K562 (cell line): ENCODE results near the gene LMO7. TPM values are rescaled to one million over a fixed set of nuclear protein-coding genes. Genes with fewer than 3 reads are reported as not detected.

Experiments
- ATAC-seq: fragments of 200-7000 bp; cut with Tn5 transposase; 3 replicates; pipeline ENCODE4 v1.9.1; 2020; ENCODE audit warnings: moderate library complexity
- BruUV-seq: library from RNA; stranded (reverse); fragments of 400-500 nt; replicated peaks from 2 replicates; lab custom pipeline; 2021; lab: Mats Ljungman, UMichigan
- CTCF ChIA-PET: fragments of 300-600 bp; formaldehyde crosslinking; extraction: SDS; loops from one replicate; lab custom pipeline; 2021; ENCODE audit warnings: low intra/inter-chr PET ratio; lab: Yijun Ruan, JAX
- POLR2A ChIA-PET: fragments of 300-600, 350-650 bp; sonication (Branson Sonifier 250); formaldehyde crosslinking; extraction: SDS; loops from one replicate; lab custom pipeline; 2021; ENCODE audit warnings: antibody characterized with exemption, inconsistent platforms; lab: Yijun Ruan, JAX
- DNase-seq, 4 experiments: peaks; one replicate each; pipeline versions ENCODE4 v3.0.0 to v3.0.0-alpha.2; 2011 to 2018; ENCODE audit warnings: low spot score in 3 of 4, mixed read lengths in 3 of 4; ENCODE audit errors: extremely low read depth in 1 of 4
- FAIRE-seq: peaks from 2 replicates; lab custom pipeline; 2011; peaks lifted over from hg19 to GRCh38; lab: Jason Lieb, UNC
- H2AFZ ChIP-seq: 2 replicates; pipeline ENCODE4 v1.6.0; 2011; ENCODE audit warnings: low read depth, low read length, control low read depth, inconsistent platforms
- H3K27ac ChIP-seq: fragments of 200-600 bp; 3 replicates; pipeline ENCODE4 v1.8.0; 2011; ENCODE audit warnings: low read depth, mild to moderate bottlenecking, control low read depth, inconsistent platforms, low read length, moderate library complexity, mixed read lengths; ENCODE audit errors: extremely low read depth
- H3K27me3 ChIP-seq, 2 experiments: fragments of 300-600 bp in 1 of 2; 2 replicates in 1 of 2; 3 replicates in 1 of 2; pipeline versions ENCODE4 v1.6.0 to v1.8.0; 2011; ENCODE audit warnings: inconsistent platforms in 2 of 2, low read length in 2 of 2, mild to moderate bottlenecking in 1 of 2, mixed read lengths in 1 of 2, moderate library complexity in 1 of 2; ENCODE audit not compliant: control insufficient read depth in 2 of 2, insufficient read depth in 2 of 2
- H3K36me3 ChIP-seq: fragments of 300-600 bp; 3 replicates; pipeline ENCODE4 v1.8.0; 2011; ENCODE audit warnings: mild to moderate bottlenecking, low read length, inconsistent platforms; ENCODE audit not compliant: control insufficient read depth, insufficient read depth
- H3K4me1 ChIP-seq, 2 experiments: fragments of 200-600 bp in 1 of 2; replicated peaks in 1 of 2; 2 replicates in 1 of 2; 3 replicates in 1 of 2; pipeline versions ENCODE4 v1.5.1 to v1.8.0; 2011; ENCODE audit warnings: inconsistent platforms in 2 of 2, low read length in 2 of 2, mild to moderate bottlenecking in 1 of 2, mixed read lengths in 1 of 2, moderate library complexity in 1 of 2; ENCODE audit not compliant: control insufficient read depth in 2 of 2, insufficient read depth in 2 of 2
- H3K4me2 ChIP-seq: 2 replicates; pipeline ENCODE4 v1.6.1; 2011; ENCODE audit warnings: low read length, control low read depth, inconsistent platforms, mixed read lengths; ENCODE audit not compliant: insufficient read depth
- H3K4me3 ChIP-seq: fragments of 200-600 bp; sonication (generic), shearing (Covaris generic); 2 replicates; pipeline ENCODE4 v1.5.1; 2016; ENCODE audit warnings: control low read depth, inconsistent platforms
- H3K79me2 ChIP-seq: fragments of 200-600 bp; 3 replicates; pipeline ENCODE4 v1.8.0; 2011; ENCODE audit warnings: low read length, inconsistent platforms; ENCODE audit not compliant: control insufficient read depth, insufficient read depth
- H3K9ac ChIP-seq, 2 experiments: 2 replicates each; pipeline versions ENCODE4 v1.6.0 to v1.6.1; 2011; ENCODE audit warnings: low read depth in 2 of 2, low read length in 2 of 2, control low read depth in 1 of 2, inconsistent platforms in 1 of 2, mild to moderate bottlenecking in 1 of 2, mixed read lengths in 1 of 2; ENCODE audit not compliant: insufficient read depth in 1 of 2
- H3K9me1 ChIP-seq: one replicate; pipeline ENCODE4 v1.6.0; 2011; ENCODE audit warnings: inconsistent platforms, mild to moderate bottlenecking, low read length, moderate library complexity; ENCODE audit not compliant: control insufficient read depth, insufficient read depth
- H3K9me3 ChIP-seq: replicated peaks from 2 replicates; pipeline ENCODE4 v1.5.1; 2011; ENCODE audit warnings: low read depth, low read length, inconsistent platforms; ENCODE audit not compliant: control insufficient read depth, insufficient read depth
- H4K20me1 ChIP-seq: replicated peaks from 2 replicates; pipeline ENCODE4 v1.6.1; 2011; ENCODE audit warnings: low read length, inconsistent platforms, mixed read lengths; ENCODE audit not compliant: control insufficient read depth, insufficient read depth
- CSDE1 ChIP-seq, 2 experiments: fragments of 450-650 bp; IDR thresholded peaks; 2 replicates each; pipeline ENCODE4 v1.6.1; 2016; ENCODE audit warnings: mild to moderate bottlenecking in 1 of 2
- DPF2 ChIP-seq: fragments of 450-650 bp; IDR thresholded peaks from 2 replicates; pipeline ENCODE4 v1.6.1; 2016
- L3MBTL2 ChIP-seq: fragments of 450-650 bp; IDR thresholded peaks from 2 replicates; pipeline ENCODE4 v1.6.1; 2016; ENCODE audit warnings: mild to moderate bottlenecking, moderate library complexity
- MAFG ChIP-seq: fragments of 450-650 bp; conservative IDR thresholded peaks from 2 replicates; pipeline ENCODE4 v1.6.1; 2016; ENCODE audit warnings: missing genetic modification characterization, missing compliant biosample characterization
- NRF1 ChIP-seq, 2 experiments: fragments of 450-650 bp; IDR thresholded peaks in 1 of 2; conservative IDR thresholded peaks in 1 of 2; 2 replicates each; pipeline ENCODE4 v1.6.1; 2014; ENCODE audit warnings: mild to moderate bottlenecking in 2 of 2
- RAD51 ChIP-seq: fragments of 450-650 bp; IDR thresholded peaks from 2 replicates; pipeline ENCODE4 v1.7.1; 2016; ENCODE audit warnings: low read depth, mild to moderate bottlenecking, borderline replicate concordance
- SPI1 ChIP-seq: IDR thresholded peaks from 2 replicates; pipeline ENCODE4 v1.6.1; 2011; ENCODE audit warnings: low read depth, low read length, control low read depth, borderline replicate concordance
- TOE1 ChIP-seq, 2 experiments: fragments of 450-650 bp in 1 of 2; sonication (generic) in 1 of 2; formaldehyde crosslinking in 1 of 2; IDR thresholded peaks; 2 replicates each; pipeline versions ENCODE4 v1.7.1 to v1.8.0; 2016 to 2022; ENCODE audit warnings: borderline replicate concordance in 2 of 2, mild to moderate bottlenecking in 2 of 2, antibody characterized with exemption in 1 of 2, inconsistent platforms in 1 of 2, low read depth in 1 of 2, missing genetic modification reagents in 1 of 2, moderate library complexity in 1 of 2
- WGBS: fragments of 100-300 bp; shearing (Covaris generic); methylation state at CpG from one replicate; pipeline ENCODE4 v1.1.6; 2016; ENCODE audit warnings: low coverage, mixed read lengths; ENCODE audit not compliant: insufficient coverage; ENCODE audit errors: missing lambda C conversion rate; 5-methylcytosine and 5-hydroxymethylcytosine counted together
- in situ Hi-C: fragments of 300-500 bp; cut with MboI; formaldehyde crosslinking; loops from 4 replicates; pipeline ENCODE4 v1.15.0; 2018; ENCODE audit warnings: inconsistent platforms, mixed read lengths
- intact Hi-C: fragments of 100-400 bp; cut with micrococcal nuclease; formaldehyde crosslinking; loops from 2 replicates; pipeline ENCODE4 v1.14.2; 2022
- polyA plus RNA-seq, 8 experiments: library from polyadenylated mRNA; depleted of rRNA in 4 of 8; stranded (reverse) in 5 of 8; unstranded in 3 of 8; fragments of >200 nt; fragmentation: Nextera tagmentation in 2 of 8; fragmentation: Illumina TruSeq in 1 of 8; extraction: Ambion mirVana in 2 of 8; extraction: Trizol in 1 of 8; gene quantifications; 2 replicates each; pipeline versions ENCODE4 v1.2.1 to v1.2.3, GENCODE V29; 2011 to 2014; ENCODE audit warnings: inconsistent platforms in 1 of 8, missing spikeins in 1 of 8
- total RNA-seq, 7 experiments: library from RNA; depleted of rRNA in 6 of 7; stranded (reverse); fragments of >200 nt in 6 of 7; fragmentation: Illumina TruSeq in 2 of 7; extraction: Trizol in 2 of 7; gene quantifications; 2 replicates each; pipeline versions ENCODE4 v1.2.1 to v1.2.3, GENCODE V29; 2011 to 2021; ENCODE audit warnings: low replicate concordance in 1 of 7
- TF ChIP-seq, protein P1 (sequence below): fragments of 200-800 bp; sonication (Bioruptor generic); IDR thresholded peaks from 2 replicates; pipeline ENCODE4 v1.6.1; 2017; ENCODE audit warnings: missing genetic modification characterization, missing compliant biosample characterization
- TF ChIP-seq, protein P2 (sequence below): sonication (generic); formaldehyde crosslinking; IDR thresholded peaks from 2 replicates; pipeline ENCODE4 v1.5.0; 2020; ENCODE audit warnings: missing genetic modification reagents
- TF ChIP-seq, protein P3 (sequence below): fragments of 450-650 bp; formaldehyde crosslinking; IDR thresholded peaks from 2 replicates; pipeline ENCODE4 v1.4.0; 2020; ENCODE audit warnings: mild to moderate bottlenecking, mixed read lengths

The LMO7 gene
- total and polyA plus RNA-seq, 9 of the 15 experiments (the other 6 are each of a cell fraction or from before 2014, with no cell fraction given) = 0.42 to 4.3 (median 1.7) TPM

DNA sequence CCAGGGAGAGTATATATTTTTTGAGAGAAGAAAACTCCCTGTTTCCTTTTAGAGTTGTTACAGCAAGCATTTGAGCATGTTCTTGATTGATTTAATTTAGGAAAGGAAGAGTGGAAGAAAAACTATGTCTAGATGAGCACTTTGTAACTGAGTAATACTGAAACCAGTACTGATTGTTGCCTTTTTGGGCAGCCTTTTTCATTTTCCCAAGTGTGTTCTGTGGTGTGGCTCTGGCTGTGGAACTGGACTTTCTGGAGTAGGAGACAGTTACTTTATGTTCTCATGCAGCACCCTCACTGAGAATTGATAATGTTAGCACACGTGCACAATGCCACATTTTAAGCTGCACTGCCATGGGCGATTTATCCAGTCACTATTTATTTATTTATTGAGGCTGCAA, 211.5 kb downstream of the LMO7 start:
- Histone ChIP-seq H3K9me3 (no peaks in the 10 kb centered on the region), H3K9ac (no peak overlapping the region), H2AFZ (no peak overlapping the region), H3K4me2 (no peak overlapping the region), H3K36me3 (no peaks in the 10 kb centered on the region), H3K9me1 (no peaks in the 10 kb centered on the region), H3K27ac (no peak overlapping the region), H3K4me1 (no peaks in the 10 kb centered on the region), H4K20me1 (no peaks in the 10 kb centered on the region), H3K79me2 (no peaks in the 10 kb centered on the region), H3K27me3 (no peaks in the 10 kb centered on the region), H3K4me3 (no peak overlapping the region)
- CTCF ChIA-PET = no interaction called here
- no TSS peak for BruUV-seq
- intact Hi-C loops = no loop called here
- FAIRE-seq (no peak), ATAC-seq (no peak), DNase-seq (no peak)
- 0% methylated on average over 2 of the region's 2 CpGs for WGBS
- in situ Hi-C loops = no loop called here
- TF ChIP-seq MAFG (tag) (no peak), DPF2 (no peak)
- TF ChIP-seq, protein P1, sequence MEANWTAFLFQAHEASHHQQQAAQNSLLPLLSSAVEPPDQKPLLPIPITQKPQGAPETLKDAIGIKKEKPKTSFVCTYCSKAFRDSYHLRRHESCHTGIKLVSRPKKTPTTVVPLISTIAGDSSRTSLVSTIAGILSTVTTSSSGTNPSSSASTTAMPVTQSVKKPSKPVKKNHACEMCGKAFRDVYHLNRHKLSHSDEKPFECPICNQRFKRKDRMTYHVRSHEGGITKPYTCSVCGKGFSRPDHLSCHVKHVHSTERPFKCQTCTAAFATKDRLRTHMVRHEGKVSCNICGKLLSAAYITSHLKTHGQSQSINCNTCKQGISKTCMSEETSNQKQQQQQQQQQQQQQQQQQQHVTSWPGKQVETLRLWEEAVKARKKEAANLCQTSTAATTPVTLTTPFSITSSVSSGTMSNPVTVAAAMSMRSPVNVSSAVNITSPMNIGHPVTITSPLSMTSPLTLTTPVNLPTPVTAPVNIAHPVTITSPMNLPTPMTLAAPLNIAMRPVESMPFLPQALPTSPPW (CRISPR knock-in tag) = no peak
- POLR2A ChIA-PET = no interaction called here

DNA sequence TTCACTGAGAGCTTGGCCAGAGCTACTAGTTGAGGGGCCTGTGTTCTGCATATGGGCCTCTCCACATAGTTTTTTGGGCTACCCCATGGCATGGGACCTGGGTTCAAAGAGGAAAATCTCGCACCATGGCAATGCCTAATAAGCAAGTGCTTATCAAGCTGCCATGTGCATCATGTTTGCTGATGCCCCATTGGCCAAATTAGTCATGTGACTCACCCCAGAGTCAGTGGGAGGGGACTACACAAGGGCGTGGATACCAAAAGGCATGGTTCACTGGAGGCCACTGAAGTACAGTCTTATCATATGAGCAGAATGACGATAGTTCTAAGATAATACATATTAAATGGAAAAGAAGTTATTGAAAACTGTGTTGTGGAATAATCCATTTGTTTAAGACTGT, 214.8 kb downstream of the LMO7 start:
- 9% methylated on average over 3 of the region's 3 CpGs for WGBS
- Histone ChIP-seq H3K9me1 (no peaks in the 10 kb centered on the region), H3K4me2 (no peak overlapping the region), H2AFZ (no peak overlapping the region), H3K9ac (no peak overlapping the region), H3K4me1 (no peaks in the 10 kb centered on the region), H3K36me3 (no peaks in the 10 kb centered on the region), H3K27ac (no peak overlapping the region), H3K9me3 (no peaks in the 10 kb centered on the region), H4K20me1 (no peaks in the 10 kb centered on the region), H3K4me3 (no peak overlapping the region), H3K27me3 (no peaks in the 10 kb centered on the region), H3K79me2 (no peaks in the 10 kb centered on the region)
- intact Hi-C loops (no loop called here), in situ Hi-C loops (loop anchor here (25.0 kb wide), 1 partner anchor 1061 kb away; no protein-coding TSS in a partner anchor)
- ChIA-PET CTCF (no interaction called here), POLR2A (interaction anchor here (1.6 kb wide), 1 partner anchor 11 kb away, joined by 4 read pairs; no protein-coding TSS in a partner anchor)
- peak; percentile 74; the same call in 2 of the 3 replicates for ATAC-seq
- BruUV-seq = no TSS peak
- peak; percentile 4 to 54 (median 34) for DNase-seq
- FAIRE-seq = no peak
- TF ChIP-seq TOE1 (IDR thresholded peaks at IDR 0.05; ENCODE audit: borderline replicate concordance) (peak; percentile 59; the same call in 1 of the 2 replicates), TOE1 (CRISPR knock-in tag; IDR thresholded peaks at IDR 0.05; ENCODE audit: borderline replicate concordance, low read depth) (no peak), NRF1 (conservative IDR thresholded peaks at IDR 0.05 in 1 of 2, IDR thresholded peaks at IDR 0.05 in 1 of 2) (no peak), SPI1 (no peak), RAD51 (peak; percentile 49; the same call in 1 of the 2 replicates), CSDE1 (IDR thresholded peaks at IDR 0.05) (no peak), L3MBTL2 (peak; percentile 70)
- TF ChIP-seq, protein P2, sequence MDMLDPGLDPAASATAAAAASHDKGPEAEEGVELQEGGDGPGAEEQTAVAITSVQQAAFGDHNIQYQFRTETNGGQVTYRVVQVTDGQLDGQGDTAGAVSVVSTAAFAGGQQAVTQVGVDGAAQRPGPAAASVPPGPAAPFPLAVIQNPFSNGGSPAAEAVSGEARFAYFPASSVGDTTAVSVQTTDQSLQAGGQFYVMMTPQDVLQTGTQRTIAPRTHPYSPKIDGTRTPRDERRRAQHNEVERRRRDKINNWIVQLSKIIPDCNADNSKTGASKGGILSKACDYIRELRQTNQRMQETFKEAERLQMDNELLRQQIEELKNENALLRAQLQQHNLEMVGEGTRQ (CRISPR knock-in tag) = peak; percentile 56; the same call in 1 of the 2 replicates
- TF ChIP-seq, protein P3, sequence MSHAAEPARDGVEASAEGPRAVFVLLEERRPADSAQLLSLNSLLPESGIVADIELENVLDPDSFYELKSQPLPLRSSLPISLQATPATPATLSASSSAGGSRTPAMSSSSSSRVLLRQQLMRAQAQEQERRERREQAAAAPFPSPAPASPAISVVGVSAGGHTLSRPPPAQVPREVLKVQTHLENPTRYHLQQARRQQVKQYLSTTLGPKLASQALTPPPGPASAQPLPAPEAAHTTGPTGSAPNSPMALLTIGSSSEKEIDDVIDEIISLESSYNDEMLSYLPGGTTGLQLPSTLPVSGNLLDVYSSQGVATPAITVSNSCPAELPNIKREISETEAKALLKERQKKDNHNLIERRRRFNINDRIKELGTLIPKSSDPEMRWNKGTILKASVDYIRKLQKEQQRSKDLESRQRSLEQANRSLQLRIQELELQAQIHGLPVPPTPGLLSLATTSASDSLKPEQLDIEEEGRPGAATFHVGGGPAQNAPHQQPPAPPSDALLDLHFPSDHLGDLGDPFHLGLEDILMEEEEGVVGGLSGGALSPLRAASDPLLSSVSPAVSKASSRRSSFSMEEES (CRISPR knock-in tag) = peak; percentile 83
